SK-N-SH (cell line): ENCODE data around the gene PDXDC1. TPM values are rescaled to one million over a fixed set of nuclear protein-coding genes. Genes with fewer than 3 reads are reported as not detected.
"Not testable (repeated sequence)": the region's sequence is repeated elsewhere in the genome, so short reads cannot be mapped to it uniquely, and the experiment has no call there.

Experiments used
- CTCF ChIA-PET: fragments of 300-600, 350-600 bp; formaldehyde crosslinking; extraction: SDS; loops from one replicate; lab custom pipeline; 2021; lab: Yijun Ruan, JAX
- POLR2A ChIA-PET: fragments of 350-600 bp; sonication (Branson Sonifier 250); formaldehyde crosslinking; extraction: SDS; loops from one replicate; lab custom pipeline; 2020; ENCODE audit warnings: antibody characterized with exemption, inconsistent platforms; lab: Yijun Ruan, JAX
- DNase-seq: peaks from one replicate; pipeline ENCODE4 v3.0.0; 2012
- H2AFZ ChIP-seq: fragments of 200-600 bp; sonication (generic); 2 replicates; pipeline ENCODE4 v1.8.1; 2016; ENCODE audit warnings: antibody characterized with exemption, mild to moderate bottlenecking, low read depth
- H3F3A ChIP-seq: fragments of 200-600 bp; sonication (generic); replicated peaks from 2 replicates; pipeline ENCODE3; 2016; ENCODE audit warnings: antibody characterized with exemption, mild to moderate bottlenecking; ENCODE audit not compliant: insufficient read depth
- H3K27ac ChIP-seq, 2 experiments: fragments of 200-500 bp in 1 of 2; fragments of 200-600 bp in 1 of 2; sonication (Bioruptor generic) in 1 of 2; sonication (generic), shearing (Covaris generic) in 1 of 2; 2 replicates each; pipeline versions ENCODE4 v1.5.1 to v1.6.1; 2014 to 2016; ENCODE audit warnings: low read depth in 2 of 2, inconsistent platforms in 1 of 2, low read length in 1 of 2, mild to moderate bottlenecking in 1 of 2, mixed read lengths in 1 of 2
- H3K27me3 ChIP-seq: fragments of 200-600 bp; sonication (generic), shearing (Covaris generic); 2 replicates; pipeline ENCODE4 v1.6.1; 2016; ENCODE audit warnings: mixed run types; ENCODE audit not compliant: insufficient read depth
- H3K36me3 ChIP-seq, 2 experiments: fragments of 200-500 bp in 1 of 2; fragments of 200-600 bp in 1 of 2; sonication (Bioruptor generic) in 1 of 2; sonication (generic) in 1 of 2; replicated peaks in 1 of 2; 2 replicates each; pipeline versions ENCODE3 to v1.5.1; 2014 to 2016; ENCODE audit warnings: low read length in 1 of 2, mild to moderate bottlenecking in 1 of 2; ENCODE audit not compliant: insufficient read depth in 2 of 2, control insufficient read depth in 1 of 2
- H3K4me1 ChIP-seq, 2 experiments: fragments of 200-500 bp in 1 of 2; fragments of 200-600 bp in 1 of 2; sonication (Bioruptor generic) in 1 of 2; sonication (generic), shearing (Covaris generic) in 1 of 2; 2 replicates each; pipeline versions ENCODE4 v1.5.1 to v1.6.1; 2014 to 2016; ENCODE audit warnings: low read depth in 1 of 2, low read length in 1 of 2, mixed run types in 1 of 2; ENCODE audit not compliant: insufficient read depth in 2 of 2, control insufficient read depth in 1 of 2
- H3K4me2 ChIP-seq: fragments of 200-600 bp; sonication (generic), shearing (Covaris generic); 2 replicates; pipeline ENCODE4 v1.6.1; 2017; ENCODE audit warnings: mixed run types
- H3K4me3 ChIP-seq, 2 experiments: fragments of 200-500 bp in 1 of 2; fragments of 200-600 bp in 1 of 2; sonication (Bioruptor generic) in 1 of 2; sonication (generic), shearing (Covaris generic) in 1 of 2; 2 replicates each; pipeline versions ENCODE4 v1.5.1 to v1.8.1; 2014 to 2016; ENCODE audit warnings: low read depth in 2 of 2, inconsistent platforms in 1 of 2, low read length in 1 of 2, mild to moderate bottlenecking in 1 of 2, mixed read lengths in 1 of 2, moderate library complexity in 1 of 2
- H3K79me2 ChIP-seq: fragments of 200-600 bp; sonication (generic); 2 replicates; pipeline ENCODE4 v1.8.1; 2017; ENCODE audit warnings: mild to moderate bottlenecking; ENCODE audit not compliant: insufficient read depth
- H3K9ac ChIP-seq: fragments of 200-600 bp; sonication (generic); 2 replicates; pipeline ENCODE4 v1.6.1; 2017; ENCODE audit warnings: mixed run types
- H3K9me2 ChIP-seq: fragments of 200-600 bp; sonication (generic); 2 replicates; pipeline ENCODE4 v1.6.1; 2017; ENCODE audit warnings: mixed run types
- H3K9me3 ChIP-seq: fragments of 200-600 bp; sonication (generic); 2 replicates; pipeline ENCODE4 v1.6.1; 2017; ENCODE audit warnings: mixed run types, mild to moderate bottlenecking, moderate library complexity
- H4K20me1 ChIP-seq: fragments of 200-600 bp; sonication (generic); 2 replicates; pipeline ENCODE4 v1.6.1; 2017; ENCODE audit warnings: mild to moderate bottlenecking, mixed run types; ENCODE audit not compliant: insufficient read depth
- EP300 ChIP-seq, 2 experiments: IDR thresholded peaks; 2 replicates each; pipeline versions ENCODE4 v1.4.0 to v1.6.1; 2012; ENCODE audit warnings: borderline replicate concordance in 1 of 2, low read depth in 1 of 2, low read length in 1 of 2
- FOSL2 ChIP-seq: IDR thresholded peaks from 2 replicates; pipeline ENCODE4 v1.4.0; 2012; ENCODE audit warnings: low read depth, mild to moderate bottlenecking, moderate library complexity, borderline replicate concordance
- GABPA ChIP-seq: IDR thresholded peaks from 2 replicates; pipeline ENCODE4 v1.4.0; 2012; ENCODE audit warnings: low read depth, mild to moderate bottlenecking
- GATA2 ChIP-seq: sonication (generic); formaldehyde crosslinking; IDR thresholded peaks from 2 replicates; pipeline ENCODE4 v1.5.0; 2020; ENCODE audit warnings: mild to moderate bottlenecking, missing genetic modification reagents
- IRF3 ChIP-seq: fragments of 150-350 bp; IDR thresholded peaks from 2 replicates; pipeline ENCODE4 v1.6.1; 2016; ENCODE audit warnings: mild to moderate bottlenecking, low read depth, low read length
- MAX ChIP-seq: IDR thresholded peaks from 2 replicates; pipeline ENCODE4 v1.4.0; 2012; ENCODE audit warnings: low read depth
- MXI1 ChIP-seq: IDR thresholded peaks from 2 replicates; pipeline ENCODE4 v1.6.1; 2012; ENCODE audit warnings: mild to moderate bottlenecking, low read depth, low read length, improper control_type of control experiment
- NFIC ChIP-seq: IDR thresholded peaks from 2 replicates; pipeline ENCODE4 v1.4.0; 2012; ENCODE audit warnings: borderline replicate concordance
- RAD21 ChIP-seq: IDR thresholded peaks from 2 replicates; pipeline ENCODE4 v1.6.1; 2012; ENCODE audit warnings: mild to moderate bottlenecking, low read length
- RCOR1 ChIP-seq: fragments of 150-350 bp; IDR thresholded peaks from 2 replicates; pipeline ENCODE4 v1.6.1; 2017; ENCODE audit warnings: antibody characterized with exemption, low read length
- RXRA ChIP-seq: IDR thresholded peaks from 2 replicates; pipeline ENCODE4 v1.4.0; 2012; ENCODE audit warnings: low read depth, mild to moderate bottlenecking, borderline replicate concordance
- TAF1 ChIP-seq: IDR thresholded peaks from 2 replicates; pipeline ENCODE4 v1.6.1; 2012; ENCODE audit warnings: low read depth, mild to moderate bottlenecking, low read length, moderate library complexity, borderline replicate concordance
- TCF12 ChIP-seq: IDR thresholded peaks from 2 replicates; pipeline ENCODE4 v1.4.0; 2012
- USF1 ChIP-seq: IDR thresholded peaks from 2 replicates; pipeline ENCODE4 v1.4.0; 2012; ENCODE audit warnings: low read depth, borderline replicate concordance
- WGBS: methylation state at CpG from one replicate; pipeline ENCODE4 v1.1.6; 2017; ENCODE audit warnings: low lambda C conversion rate; 5-methylcytosine and 5-hydroxymethylcytosine counted together
- polyA plus RNA-seq, 3 experiments: library from polyadenylated mRNA; depleted of rRNA; stranded (reverse); fragments of >200 nt; gene quantifications; 2 replicates each; pipeline ENCODE4 v1.2.3, GENCODE V29; 2012

Gene PDXDC1
- polyA plus RNA-seq, 1 of the 3 experiments (the other 2 are of a cell fraction), result 37.4 TPM

GRCh38 chr16:15049581-15050180 lies 74.9 kb downstream of the PDXDC1 start:
- no peak for TF ChIP-seq FOSL2
- TF ChIP-seq TCF12, result no peak
- no peak for TF ChIP-seq GATA2 (CRISPR knock-in tag)
- no peak for TF ChIP-seq IRF3
- Histone ChIP-seq H3K79me2 (peaks cover 73% of the 10 kb centered on the region), H3K27me3 (no peaks in the 10 kb centered on the region), H3K9me3 (no peaks in the 10 kb centered on the region), H4K20me1 (0 out of 2 replicates have a peak, but pooled peaks cover 13% of the 10 kb centered on the region), H3K4me3 (no peak overlapping the region), H3F3A (peaks cover 7% of the 10 kb centered on the region), H2AFZ (no peak overlapping the region), H3K27ac (peak overlapping the region in 1 of 2 experiments; percentile 16; a peak in 1 of 4 replicates), H3K9ac (no peak overlapping the region), H3K36me3 (peaks cover 2 to 6% of the 10 kb centered on the region in 2 experiments), H3K4me1 (peaks cover 0 to 8% of the 10 kb centered on the region in 2 experiments; a peak in 1 of 4 replicates), H3K9me2 (no peaks in the 10 kb centered on the region), H3K4me2 (no peak overlapping the region)
- DNase-seq, result no peak
- CTCF ChIA-PET, result interaction anchor here (0.7 to 2.3 kb wide), 2 partner anchors 12 to 13 kb away, joined by 3 to 5 read pairs; no protein-coding TSS in a partner anchor
- POLR2A ChIA-PET, result no interaction called here
- 92% methylated on average over 3 of the region's 3 CpGs for WGBS

GRCh38 chr16:15050440-15050839 lies 75.6 kb downstream of the PDXDC1 start:
- POLR2A ChIA-PET, H3K9me2 ChIP-seq, H3K4me1 ChIP-seq, H2AFZ ChIP-seq, DNase-seq, H3K27ac ChIP-seq, H3K9ac ChIP-seq, H3K4me2 ChIP-seq, H3F3A ChIP-seq, H3K36me3 ChIP-seq, H3K27me3 ChIP-seq, H3K9me3 ChIP-seq, H3K4me3 ChIP-seq: not testable (repeated sequence)
- Histone ChIP-seq H4K20me1 (0 out of 2 replicates have a peak, but pooled peaks cover 13% of the 10 kb centered on the region), H3K79me2 (peaks cover 80% of the 10 kb centered on the region)
- CTCF ChIA-PET, result interaction anchor here (2.3 kb wide), 1 partner anchor 14 kb away, joined by 5 read pairs; no protein-coding TSS in a partner anchor
- WGBS, result 100% methylated on average over 1 of the region's 1 CpG

- peaks cover 7% of the 10 kb centered on the region for H3F3A ChIP-seq
- 97% methylated on average over 8 of the region's 9 CpGs for WGBS
- H3K9me3 ChIP-seq, result no peaks in the 10 kb centered on the region
- DNase-seq, result no peak
- peaks cover 0 to 12% of the 10 kb centered on the region in 2 experiments; a peak in 1 of 4 replicates for H3K4me1 ChIP-seq
- H3K36me3 ChIP-seq, result peaks cover 0 to 4% of the 10 kb centered on the region in 2 experiments
- no peaks in the 10 kb centered on the region for H3K9me2 ChIP-seq
- no peak overlapping the region for H2AFZ ChIP-seq
- H4K20me1 ChIP-seq, result 0 out of 2 replicates have a peak, but pooled peaks cover 13% of the 10 kb centered on the region
- H3K27me3 ChIP-seq, result no peaks in the 10 kb centered on the region
- H3K79me2 ChIP-seq, result peaks cover 74% of the 10 kb centered on the region
- TF ChIP-seq RCOR1 (no peak), MAX (no peak), MXI1 (no peak), RAD21 (no peak), USF1 (no peak), EP300 (IDR thresholded peaks at IDR 0.05; ENCODE audit: borderline replicate concordance in 1 of 2, low read depth in 1 of 2, low read length in 1 of 2) (no peak), RXRA (no peak), NFIC (no peak), GABPA (no peak), TAF1 (no peak)
- H3K9ac ChIP-seq, result no peak overlapping the region
- H3K27ac ChIP-seq, result no peak overlapping the region
- H3K4me3 ChIP-seq, result no peak overlapping the region
- no peak overlapping the region for H3K4me2 ChIP-seq
- ChIA-PET CTCF (interaction anchor here (2.0 to 2.3 kb wide), 2 partner anchors 15 to 18 kb away, joined by 5 to 6 read pairs; no protein-coding TSS in a partner anchor), POLR2A (interaction anchor here (0.7 kb wide), 1 partner anchor 11 kb away, joined by 3 read pairs; no protein-coding TSS in a partner anchor)
These were observed 76.6 kb downstream of the PDXDC1 start for GRCh38 chr16:15051387-15051951.
